HEK293T (cell line): Measurements from ENCODE around the gene ZNF860.

Experiments used
- BHLHE40 ChIP-seq: fragments of 450-650 bp; IDR thresholded peaks from 2 replicates; pipeline ENCODE4 v1.6.1; 2016; ENCODE audit warnings: mild to moderate bottlenecking, moderate library complexity, borderline replicate concordance
- ELF4 ChIP-seq: fragments of 450-650 bp; IDR thresholded peaks from 2 replicates; pipeline ENCODE4 v1.6.1; 2017; ENCODE audit warnings: antibody characterized with exemption
- HDGF ChIP-seq: fragments of 450-650 bp; IDR thresholded peaks from 2 replicates; pipeline ENCODE4 v1.6.1; 2017; ENCODE audit warnings: antibody characterized with exemption, borderline replicate concordance
- SUZ12 ChIP-seq: fragments of 450-650 bp; IDR thresholded peaks from 2 replicates; pipeline ENCODE4 v1.6.1; 2016; ENCODE audit warnings: mild to moderate bottlenecking
- TARDBP ChIP-seq: fragments of 450-650 bp; IDR thresholded peaks from 2 replicates; pipeline ENCODE4 v1.6.1; 2016
- ZNF384 ChIP-seq: fragments of 450-650 bp; IDR thresholded peaks from 2 replicates; pipeline ENCODE4 v1.6.1; 2016

DNA sequence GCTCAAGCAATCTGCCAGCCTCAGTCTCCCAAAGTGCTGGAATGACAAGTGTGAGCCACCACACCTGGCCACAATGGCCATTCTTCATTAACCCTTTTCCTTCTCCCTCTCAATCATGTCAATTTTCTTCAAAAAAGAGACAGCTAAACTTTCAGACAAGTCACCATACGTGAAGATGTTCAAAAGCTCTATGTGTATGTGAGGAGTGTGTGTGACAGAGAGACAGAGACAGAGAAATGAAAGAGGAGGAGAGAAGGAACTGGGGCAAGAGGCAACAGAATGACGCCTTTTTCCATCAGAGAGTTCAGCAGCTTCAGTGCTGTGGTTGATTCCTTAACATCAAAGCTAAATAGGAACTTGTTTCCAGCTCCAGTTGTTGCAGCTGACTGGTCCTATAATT lies 27.9 kb upstream of the ZNF860 start:
- no peak for TF ChIP-seq TARDBP
- TF ChIP-seq SUZ12, result no peak
- TF ChIP-seq BHLHE40, result no peak
- TF ChIP-seq ZNF384, result no peak
- no peak for TF ChIP-seq HDGF
- TF ChIP-seq ELF4, result no peak
